ENCODE results near the gene POLQ. TPM values are rescaled to one million over a fixed set of nuclear protein-coding genes. Genes with fewer than 3 reads are reported as not detected.

The POLQ gene
- total RNA-seq, 2 experiments from 2014 or later, result 20.1 to 20.8 TPM

GRCh38 chr3:121552379-121552778 lies 6.6 kb upstream of the POLQ start:
- no peak for DNase-seq
- CTCF ChIA-PET, result no interaction called here
- Mint-ChIP-seq H3K4me3 (no peak overlapping the region), H3K27me3 (ENCODE audit: low read depth) (no peaks in the 10 kb centered on the region), H3K9me3 (no peaks in the 10 kb centered on the region), H3K36me3 (ENCODE audit: low read depth) (no peaks in the 10 kb centered on the region), H3K4me1 (ENCODE audit: low read depth) (no peaks in the 10 kb centered on the region), H3K27ac (no peak overlapping the region)
- intact Hi-C loops (cut with micrococcal nuclease), result no loop called here

GRCh38 chr3:121545049-121545573 lies 677 bp downstream of the POLQ start:
- no peaks in the 10 kb centered on the region for H3K27me3 Mint-ChIP-seq (ENCODE audit: low read depth)
- intact Hi-C loops (cut with micrococcal nuclease), result loop anchor here (5.0 to 10.0 kb wide), 3 partner anchors 307 to 1250 kb away; partner anchors contain the start of genes HSPBAP1 and SLC49A4
- peak overlapping the region; percentile 95 for H3K4me3 Mint-ChIP-seq
- peak; percentile 8 for DNase-seq
- H3K9me3 Mint-ChIP-seq, result no peaks in the 10 kb centered on the region
- H3K4me1 Mint-ChIP-seq (ENCODE audit: low read depth), result no peaks in the 10 kb centered on the region
- H3K27ac Mint-ChIP-seq, result peak overlapping the region; percentile 68
- H3K36me3 Mint-ChIP-seq (ENCODE audit: low read depth), result peaks cover 27% of the 10 kb centered on the region
- CTCF ChIA-PET, result interaction anchor here (0.6 to 3.1 kb wide), 4 partner anchors 15 to 714 kb away, joined by 3 to 16 read pairs (median 8); no protein-coding TSS in a partner anchor

GRCh38 chr3:121542924-121543323 lies 2.9 kb downstream of the POLQ start:
- Mint-ChIP-seq H3K27ac (no peak overlapping the region), H3K27me3 (ENCODE audit: low read depth) (no peaks in the 10 kb centered on the region), H3K4me3 (no peak overlapping the region), H3K9me3 (no peaks in the 10 kb centered on the region), H3K36me3 (ENCODE audit: low read depth) (peaks cover 37% of the 10 kb centered on the region), H3K4me1 (ENCODE audit: low read depth) (no peaks in the 10 kb centered on the region)
- CTCF ChIA-PET, result no interaction called here
- no peak for DNase-seq
- intact Hi-C loops (cut with micrococcal nuclease), result loop anchor here (10.0 kb wide), 1 partner anchor 1252 kb away; the partner anchor contains the start of genes HSPBAP1 and SLC49A4

GRCh38 chr3:121531269-121531668 lies 14.5 kb downstream of the POLQ start:
- CTCF ChIA-PET, result no interaction called here
- intact Hi-C loops (cut with micrococcal nuclease), result no loop called here
- Mint-ChIP-seq H3K9me3 (no peaks in the 10 kb centered on the region), H3K4me1 (ENCODE audit: low read depth) (no peaks in the 10 kb centered on the region), H3K27ac (no peak overlapping the region), H3K4me3 (no peak overlapping the region), H3K27me3 (ENCODE audit: low read depth) (no peaks in the 10 kb centered on the region), H3K36me3 (ENCODE audit: low read depth) (peaks cover 49% of the 10 kb centered on the region)
- DNase-seq, result no peak

- intact Hi-C loops (cut with micrococcal nuclease), result no loop called here
- H3K4me3 Mint-ChIP-seq, result no peak overlapping the region
- peaks cover 49% of the 10 kb centered on the region for H3K36me3 Mint-ChIP-seq (ENCODE audit: low read depth)
- H3K4me1 Mint-ChIP-seq (ENCODE audit: low read depth), result no peaks in the 10 kb centered on the region
- no peak for DNase-seq
- H3K27ac Mint-ChIP-seq, result no peak overlapping the region
- no peaks in the 10 kb centered on the region for H3K27me3 Mint-ChIP-seq (ENCODE audit: low read depth)
- H3K9me3 Mint-ChIP-seq, result no peaks in the 10 kb centered on the region
- CTCF ChIA-PET, result interaction anchor here (0.6 kb wide), 1 partner anchor 49 kb away, joined by 3 read pairs; no protein-coding TSS in a partner anchor
These were observed 16.5 kb downstream of the POLQ start for GRCh38 chr3:121529308-121529707.

- intact Hi-C loops (cut with micrococcal nuclease), result no loop called here
- Mint-ChIP-seq H3K27ac (no peak overlapping the region), H3K4me1 (ENCODE audit: low read depth) (no peaks in the 10 kb centered on the region)
These were observed 25.3 kb downstream of the POLQ start for GRCh38 chr3:121520510-121520909.

GRCh38 chr3:121517953-121518655 lies 27.7 kb downstream of the POLQ start:
- no peak for DNase-seq
- Mint-ChIP-seq H3K4me3 (no peak overlapping the region), H3K27me3 (ENCODE audit: low read depth) (no peaks in the 10 kb centered on the region), H3K4me1 (ENCODE audit: low read depth) (no peaks in the 10 kb centered on the region), H3K9me3 (peaks cover 14% of the 10 kb centered on the region), H3K36me3 (ENCODE audit: low read depth) (peaks cover 63% of the 10 kb centered on the region), H3K27ac (no peak overlapping the region)
- CTCF ChIA-PET, result no interaction called here
- intact Hi-C loops (cut with micrococcal nuclease), result no loop called here

More at GRCh38 chr3:121520510-121520909, 25.3 kb downstream of the POLQ start:
- Mint-ChIP-seq H3K27me3 (ENCODE audit: low read depth) (no peaks in the 10 kb centered on the region), H3K36me3 (ENCODE audit: low read depth) (peaks cover 60% of the 10 kb centered on the region), H3K9me3 (peaks cover 14% of the 10 kb centered on the region), H3K4me3 (no peak overlapping the region)
- DNase-seq, result no peak
- CTCF ChIA-PET, result interaction anchor here (0.6 kb wide), 1 partner anchor 584 kb away, joined by 3 read pairs; no protein-coding TSS in a partner anchor

- Mint-ChIP-seq H3K4me3 (no peak overlapping the region), H3K9me3 (peaks cover 14% of the 10 kb centered on the region), H3K27ac (no peak overlapping the region), H3K4me1 (ENCODE audit: low read depth) (no peaks in the 10 kb centered on the region), H3K27me3 (ENCODE audit: low read depth) (no peaks in the 10 kb centered on the region), H3K36me3 (ENCODE audit: low read depth) (peaks cover 63% of the 10 kb centered on the region)
- CTCF ChIA-PET, result no interaction called here
- intact Hi-C loops (cut with micrococcal nuclease), result no loop called here
- no peak for DNase-seq
These were observed 29.9 kb downstream of the POLQ start for GRCh38 chr3:121515862-121516261.

GRCh38 chr3:121515313-121515712 lies 30.5 kb downstream of the POLQ start:
- H3K4me3 Mint-ChIP-seq, result no peak overlapping the region
- no peak overlapping the region for H3K27ac Mint-ChIP-seq
- DNase-seq, result no peak
- intact Hi-C loops (cut with micrococcal nuclease), result no loop called here
- peaks cover 58% of the 10 kb centered on the region for H3K36me3 Mint-ChIP-seq (ENCODE audit: low read depth)
- peaks cover 14% of the 10 kb centered on the region for H3K9me3 Mint-ChIP-seq
- no peaks in the 10 kb centered on the region for H3K4me1 Mint-ChIP-seq (ENCODE audit: low read depth)
- no peaks in the 10 kb centered on the region for H3K27me3 Mint-ChIP-seq (ENCODE audit: low read depth)
- CTCF ChIA-PET, result no interaction called here

- DNase-seq, result no peak
- CTCF ChIA-PET, result no interaction called here
- Mint-ChIP-seq H3K36me3 (ENCODE audit: low read depth) (peaks cover 60% of the 10 kb centered on the region), H3K9me3 (peaks cover 14% of the 10 kb centered on the region), H3K27ac (no peak overlapping the region), H3K4me3 (no peak overlapping the region), H3K4me1 (ENCODE audit: low read depth) (no peaks in the 10 kb centered on the region), H3K27me3 (ENCODE audit: low read depth) (no peaks in the 10 kb centered on the region)
- intact Hi-C loops (cut with micrococcal nuclease), result no loop called here
These were observed 31.3 kb downstream of the POLQ start for GRCh38 chr3:121514496-121514895.

- peaks cover 45% of the 10 kb centered on the region for H3K36me3 Mint-ChIP-seq (ENCODE audit: low read depth)
- CTCF ChIA-PET, result no interaction called here
- no peak overlapping the region for H3K27ac Mint-ChIP-seq
- H3K27me3 Mint-ChIP-seq (ENCODE audit: low read depth), result no peaks in the 10 kb centered on the region
- DNase-seq, result no peak
- H3K9me3 Mint-ChIP-seq, result no peaks in the 10 kb centered on the region
- H3K4me3 Mint-ChIP-seq, result no peak overlapping the region
- H3K4me1 Mint-ChIP-seq (ENCODE audit: low read depth), result no peaks in the 10 kb centered on the region
- intact Hi-C loops (cut with micrococcal nuclease), result no loop called here
These were observed 37.4 kb downstream of the POLQ start for GRCh38 chr3:121508389-121508788.

- Mint-ChIP-seq H3K4me3 (no peak overlapping the region), H3K4me1 (ENCODE audit: low read depth) (no peaks in the 10 kb centered on the region), H3K9me3 (no peaks in the 10 kb centered on the region), H3K36me3 (ENCODE audit: low read depth) (peaks cover 37% of the 10 kb centered on the region), H3K27ac (no peak overlapping the region), H3K27me3 (ENCODE audit: low read depth) (no peaks in the 10 kb centered on the region)
- DNase-seq, result no peak
- intact Hi-C loops (cut with micrococcal nuclease), result no loop called here
- CTCF ChIA-PET, result interaction anchor here (0.7 kb wide), 1 partner anchor 41 kb away, joined by 4 read pairs; no protein-coding TSS in a partner anchor
These were observed 40.5 kb downstream of the POLQ start for GRCh38 chr3:121505256-121505655.

GRCh38 chr3:121504618-121505017 lies 41.2 kb downstream of the POLQ start:
- no peak for DNase-seq
- no peaks in the 10 kb centered on the region for H3K27me3 Mint-ChIP-seq (ENCODE audit: low read depth)
- peaks cover 31% of the 10 kb centered on the region for H3K36me3 Mint-ChIP-seq (ENCODE audit: low read depth)
- H3K9me3 Mint-ChIP-seq, result no peaks in the 10 kb centered on the region
- CTCF ChIA-PET, result no interaction called here
- H3K27ac Mint-ChIP-seq, result no peak overlapping the region
- no peaks in the 10 kb centered on the region for H3K4me1 Mint-ChIP-seq (ENCODE audit: low read depth)
- intact Hi-C loops (cut with micrococcal nuclease), result no loop called here
- no peak overlapping the region for H3K4me3 Mint-ChIP-seq

Measured in activated naive CD4-positive, alpha-beta T cell treated with anti-CD3 and anti-CD28 coated beads for 36 hours (primary cell).